Cardiac muscle cell (in vitro differentiated cells and primary cell): ENCODE measurements around the gene ARHGEF3. TPM values are rescaled to one million over a fixed set of nuclear protein-coding genes. Genes with fewer than 3 reads are reported as not detected.
"Not testable (repeated sequence)": the region's sequence is repeated elsewhere in the genome, so short reads cannot be mapped to it uniquely, and the experiment has no call there.

Experiments used
- DNase-seq, 2 donors: peaks; one replicate each; pipeline versions ENCODE4 v3.0.0 to v3.0.0-alpha.2; 2010 to 2017; ENCODE audit warnings: low read depth in 1 of 2, low spot score in 1 of 2
- H3K27ac ChIP-seq: fragments of 200-600 bp; sonication (generic); 2 replicates; pipeline ENCODE4 v1.5.1; 2016
- H3K27me3 ChIP-seq: fragments of 200-600 bp; sonication (generic); 2 replicates; pipeline ENCODE4 v1.6.0; 2016; ENCODE audit warnings: control low read depth
- H3K36me3 ChIP-seq: fragments of 200-600 bp; sonication (generic); 2 replicates; pipeline ENCODE4 v1.5.1; 2016; ENCODE audit warnings: control low read depth
- H3K4me1 ChIP-seq: fragments of 200-600 bp; sonication (generic); 2 replicates; pipeline ENCODE4 v1.8.1; 2017; ENCODE audit warnings: low read depth, mild to moderate bottlenecking, mixed run types
- H3K4me3 ChIP-seq: fragments of 200-600 bp; sonication (generic); 2 replicates; pipeline ENCODE4 v1.5.1; 2016; ENCODE audit warnings: mild to moderate bottlenecking
- H3K9me3 ChIP-seq: fragments of 200-600 bp; sonication (generic); 2 replicates; pipeline ENCODE4 v1.5.1; 2017; ENCODE audit warnings: low read depth, mild to moderate bottlenecking, control low read depth
- CTCF ChIP-seq: IDR thresholded peaks from 2 replicates; pipeline ENCODE4 v1.5.1; 2012; ENCODE audit warnings: low read depth, mild to moderate bottlenecking, low read length
- polyA plus RNA-seq: library from polyadenylated mRNA; unstranded; fragments of >200 nt; fragmentation: Nextera tagmentation; extraction: Ambion mirVana; gene quantifications from 2 replicates; pipeline ENCODE4 v1.2.1, GENCODE V29; 2016
- total RNA-seq: library from RNA; depleted of rRNA; stranded (reverse); fragments of >200 nt; gene quantifications from 2 replicates; pipeline ENCODE4 v1.2.3, GENCODE V29; 2016

ARHGEF3 gene
- total and polyA plus RNA-seq, 2 experiments from 2014 or later = 9.3 to 12.8 TPM

- Histone ChIP-seq H3K36me3 (no peaks in the 10 kb centered on the region), H3K9me3 (no peaks in the 10 kb centered on the region), H3K4me1 (no peaks in the 10 kb centered on the region), H3K27me3 (no peaks in the 10 kb centered on the region), H3K27ac (no peak overlapping the region), H3K4me3 (no peak overlapping the region)
- DNase-seq = no peak
- TF ChIP-seq CTCF = no peak
Measured at GRCh38 chr3:56711344-56711743, 90.4 kb downstream of the ARHGEF3 start.

- H3K4me3 ChIP-seq, H3K27me3 ChIP-seq, H3K9me3 ChIP-seq, H3K4me1 ChIP-seq, H3K36me3 ChIP-seq, DNase-seq, H3K27ac ChIP-seq: not testable (repeated sequence)
Measured at GRCh38 chr3:56707412-56707811, 94.3 kb downstream of the ARHGEF3 start.

GRCh38 chr3:56706629-56707028, 95.1 kb downstream of the ARHGEF3 start:
- Histone ChIP-seq H3K27me3 (no peaks in the 10 kb centered on the region), H3K36me3 (no peaks in the 10 kb centered on the region), H3K27ac (no peak overlapping the region), H3K4me3 (no peak overlapping the region), H3K4me1 (no peaks in the 10 kb centered on the region), H3K9me3 (no peaks in the 10 kb centered on the region)
- DNase-seq = no peak
- TF ChIP-seq CTCF = no peak

DNA sequence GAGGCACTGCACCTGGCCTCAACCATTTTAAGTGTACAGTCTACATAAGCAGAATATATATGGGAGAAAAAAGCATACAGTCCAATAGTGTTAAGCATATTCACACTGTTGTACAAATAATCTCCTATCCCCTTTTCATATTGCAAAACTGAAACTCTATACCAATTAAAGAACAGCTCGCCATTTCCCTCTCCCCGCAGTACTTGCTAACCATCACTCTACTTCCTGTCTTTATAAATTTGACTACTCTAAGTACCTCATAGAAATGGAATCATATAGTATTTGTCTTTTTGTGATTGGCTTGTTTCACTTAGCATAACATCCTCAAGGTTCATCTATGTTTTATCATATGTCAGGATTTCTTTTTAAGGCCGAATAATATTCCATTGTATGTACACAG, 97.0 kb downstream of the ARHGEF3 start:
- no peak for DNase-seq
- Histone ChIP-seq H3K4me1 (no peaks in the 10 kb centered on the region), H3K27me3 (no peaks in the 10 kb centered on the region), H3K36me3 (no peaks in the 10 kb centered on the region), H3K4me3 (no peak overlapping the region), H3K27ac (no peak overlapping the region), H3K9me3 (no peaks in the 10 kb centered on the region)
- no peak for TF ChIP-seq CTCF

DNA sequence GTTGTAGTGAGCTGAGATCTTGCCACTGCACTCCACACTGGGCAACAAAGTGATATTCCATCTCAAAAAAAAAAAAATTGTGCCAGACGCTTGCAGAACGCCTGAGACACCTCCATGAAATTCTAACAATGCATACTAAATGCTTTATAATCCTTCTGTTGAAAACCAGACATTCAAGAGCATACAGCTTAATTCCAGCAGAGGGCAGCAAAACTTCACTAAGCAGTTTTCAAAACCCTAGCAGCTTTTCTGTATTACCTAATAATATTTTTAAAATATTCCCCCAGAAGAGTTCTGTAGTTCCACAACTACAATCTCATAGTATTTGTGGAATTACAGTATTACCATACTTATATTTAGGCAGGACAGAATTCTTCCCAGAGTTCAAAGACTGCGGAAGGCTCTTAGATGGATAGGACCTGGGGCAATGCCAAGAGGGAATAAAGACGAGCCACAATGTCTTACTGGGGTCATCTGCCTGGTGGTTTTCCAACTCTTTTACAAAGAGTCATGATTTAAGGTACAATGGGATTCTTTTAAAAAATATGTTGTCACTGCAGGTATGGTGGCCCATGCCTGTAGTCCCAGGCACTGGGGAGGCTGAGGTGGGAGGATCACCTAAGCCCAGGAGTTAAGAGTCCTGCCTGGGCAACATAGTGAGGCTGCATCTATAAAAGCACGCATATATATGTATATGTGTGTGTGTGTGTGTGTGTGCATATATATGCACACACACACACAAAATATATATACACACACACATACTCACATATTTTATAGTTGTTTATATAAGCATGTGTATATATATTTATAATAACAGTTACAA, 99.0 kb downstream of the ARHGEF3 start:
- Histone ChIP-seq H3K27me3 (no peaks in the 10 kb centered on the region), H3K9me3 (no peaks in the 10 kb centered on the region), H3K27ac (no peak overlapping the region), H3K4me1 (no peaks in the 10 kb centered on the region), H3K36me3 (no peaks in the 10 kb centered on the region), H3K4me3 (no peak overlapping the region)
- peak; percentile 69 for TF ChIP-seq CTCF
- DNase-seq = peak; percentile 79 to 86

DNA sequence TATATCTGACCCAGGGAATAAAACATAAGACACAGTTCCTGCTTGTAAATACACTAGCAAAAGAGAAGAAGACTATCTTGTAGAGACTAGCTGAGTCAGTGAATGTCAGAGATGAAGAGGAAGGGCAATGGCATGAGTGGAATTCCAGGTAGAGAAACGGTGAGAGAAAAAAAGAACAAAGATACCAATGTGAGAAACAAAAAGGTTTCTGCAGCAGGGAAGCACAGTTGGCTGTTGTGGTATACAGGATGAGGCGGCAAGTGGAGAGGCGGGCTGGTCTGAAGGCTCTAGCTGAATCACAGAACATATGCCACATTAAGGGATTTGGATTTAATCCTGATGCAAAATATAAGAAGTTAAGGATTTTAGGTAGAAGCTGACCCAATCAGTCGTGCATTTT, 101.6 kb downstream of the ARHGEF3 start:
- H3K4me1 ChIP-seq = no peaks in the 10 kb centered on the region
- no peaks in the 10 kb centered on the region for H3K9me3 ChIP-seq
- no peak for TF ChIP-seq CTCF
- no peaks in the 10 kb centered on the region for H3K27me3 ChIP-seq
- no peak overlapping the region for H3K4me3 ChIP-seq
- no peaks in the 10 kb centered on the region for H3K36me3 ChIP-seq
- DNase-seq = no peak
- no peak overlapping the region for H3K27ac ChIP-seq
